OCI-LY7 (cell line): ENCODE measurements around the gene TRMT61B. TPM values are rescaled to one million over a fixed set of nuclear protein-coding genes. Genes with fewer than 3 reads are reported as not detected.

Experiments
- BruUV-seq: library from RNA; stranded (reverse); fragments of 400-500 nt; replicated peaks from 2 replicates; lab custom pipeline; 2021; lab: Mats Ljungman, UMichigan
- CTCF ChIA-PET: fragments of 300-600 bp; sonication (Branson Sonifier 250); formaldehyde crosslinking; loops from one replicate; lab custom pipeline; 2022; ENCODE audit warnings: antibody characterized with exemption; ENCODE audit not compliant: unreplicated experiment; lab: Charles Lee
- POLR2A ChIA-PET: fragments of 300-600 bp; sonication (Branson Sonifier 250); formaldehyde crosslinking; loops from one replicate; lab custom pipeline; 2022; ENCODE audit warnings: antibody characterized with exemption; lab: Charles Lee
- DNase-seq: peaks from one replicate; pipeline ENCODE4 v3.0.0-alpha.2; 2015; ENCODE audit warnings: low spot score
- H2AFZ ChIP-seq: fragments of 200-600 bp; sonication (generic), shearing (Covaris generic); 2 replicates; pipeline ENCODE4 v1.6.1; 2014; ENCODE audit warnings: mild to moderate bottlenecking, antibody characterized with exemption, low read length, moderate library complexity
- H3K27ac ChIP-seq: fragments of 200-600 bp; sonication (generic); 2 replicates; pipeline ENCODE4 v1.5.1; 2014; ENCODE audit warnings: mixed run types, low read depth, mild to moderate bottlenecking, moderate library complexity, low read length, inconsistent platforms; ENCODE audit not compliant: poor library complexity, severe bottlenecking
- H3K36me3 ChIP-seq: fragments of 200-600 bp; sonication (generic); 2 replicates; pipeline ENCODE4 v1.6.1; 2014; ENCODE audit warnings: mild to moderate bottlenecking, antibody characterized with exemption, low read length, moderate library complexity, mixed read lengths; ENCODE audit not compliant: insufficient read depth
- H3K4me1 ChIP-seq: fragments of 200-600 bp; sonication (generic); 2 replicates; pipeline ENCODE4 v1.5.1; 2014; ENCODE audit warnings: mild to moderate bottlenecking, low read length; ENCODE audit not compliant: insufficient read depth, poor library complexity, severe bottlenecking
- H3K4me2 ChIP-seq: fragments of 200-600 bp; sonication (generic); 2 replicates; pipeline ENCODE4 v1.6.1; 2014; ENCODE audit warnings: mild to moderate bottlenecking, low read length
- H3K4me3 ChIP-seq: fragments of 200-600 bp; sonication (generic); 2 replicates; pipeline ENCODE4 v1.5.1; 2014; ENCODE audit warnings: mild to moderate bottlenecking, low read depth, low read length; ENCODE audit not compliant: poor library complexity, severe bottlenecking
- H3K79me2 ChIP-seq: fragments of 200-600 bp; sonication (generic); 2 replicates; pipeline ENCODE4 v1.6.1; 2016; ENCODE audit warnings: low read depth, mild to moderate bottlenecking, low read length, moderate library complexity, mixed read lengths; ENCODE audit not compliant: insufficient read depth
- H3K9me2 ChIP-seq: fragments of 200-600 bp; sonication (generic); 2 replicates; pipeline ENCODE4 v1.6.1; 2016; ENCODE audit warnings: mild to moderate bottlenecking, low read length, mixed read lengths; ENCODE audit not compliant: insufficient read depth
- H3K9me3 ChIP-seq: fragments of 200-600 bp; sonication (generic); 2 replicates; pipeline ENCODE4 v1.6.1; 2014; ENCODE audit warnings: mild to moderate bottlenecking, mixed run types, low read length, mixed read lengths
- H4K20me1 ChIP-seq: fragments of 200-600 bp; sonication (generic); 2 replicates; pipeline ENCODE4 v1.6.1; 2014; ENCODE audit warnings: mild to moderate bottlenecking, antibody characterized with exemption, low read length, moderate library complexity, mixed read lengths; ENCODE audit not compliant: insufficient read depth
- CTCF ChIP-seq: fragments of 200-600 bp; sonication (generic); conservative IDR thresholded peaks from 2 replicates; pipeline ENCODE4 v1.5.1; 2014; ENCODE audit warnings: mild to moderate bottlenecking, antibody characterized with exemption, low read length, moderate library complexity, mixed read lengths
- EZH2phosphoT487 ChIP-seq: fragments of 200-600 bp; sonication (generic); IDR thresholded peaks from 2 replicates; pipeline ENCODE4 v1.6.1; 2018; ENCODE audit warnings: low read depth, borderline replicate concordance, mild to moderate bottlenecking, mixed run types, antibody characterized with exemption, low read length, moderate library complexity, mixed read lengths
- intact Hi-C: fragments of 100-400 bp; cut with micrococcal nuclease; formaldehyde crosslinking; loops from one replicate; pipeline ENCODE4 v1.10.0; 2022; ENCODE audit not compliant: unreplicated experiment
- total RNA-seq, 2 experiments: library from RNA; depleted of rRNA in 1 of 2; stranded (reverse); fragments of >200 nt in 1 of 2; shearing (Covaris generic) in 1 of 2; gene quantifications; 2 replicates each; pipeline ENCODE4 v1.2.3, GENCODE V29; 2014 to 2022

Gene TRMT61B
- total RNA-seq, 2 experiments from 2014 or later, result 17.8 to 22.7 TPM

GRCh38 chr2:28869494-28870145 is 489 bp downstream of the TRMT61B start:
- DNase-seq, result no peak

GRCh38 chr2:28868611-28869010 is 1.5 kb downstream of the TRMT61B start:
- Histone ChIP-seq H3K79me2 (peaks cover 45% of the 10 kb centered on the region), H3K4me3 (peak overlapping the region; percentile 78), H3K9me2 (no peaks in the 10 kb centered on the region), H3K36me3 (peaks cover 20% of the 10 kb centered on the region), H3K9me3 (no peaks in the 10 kb centered on the region), H3K27ac (no peak overlapping the region), H3K4me2 (peak overlapping the region; percentile 77), H2AFZ (no peak overlapping the region), H4K20me1 (peaks cover 18% of the 10 kb centered on the region; the same call in 1 of the 2 replicates), H3K4me1 (peaks cover 22% of the 10 kb centered on the region)
- ChIA-PET POLR2A (interaction anchor here (2.2 kb wide), 1 partner anchor 9 kb away, joined by 6 read pairs; no protein-coding TSS in a partner anchor), CTCF (no interaction called here)
- BruUV-seq, result no TSS peak
- DNase-seq, result no peak
- intact Hi-C loops, result no loop called here
- TF ChIP-seq EZH2phosphoT487 (no peak), CTCF (no peak)

More at GRCh38 chr2:28869494-28870145, 489 bp downstream of the TRMT61B start:
- TF ChIP-seq EZH2phosphoT487, result no peak
- no peak for TF ChIP-seq CTCF
- Histone ChIP-seq H3K4me1 (peaks cover 22% of the 10 kb centered on the region), H3K9me2 (no peaks in the 10 kb centered on the region), H4K20me1 (peaks cover 18% of the 10 kb centered on the region; the same call in 1 of the 2 replicates), H3K4me2 (peak overlapping the region; percentile 77), H3K9me3 (no peaks in the 10 kb centered on the region), H3K36me3 (peaks cover 10% of the 10 kb centered on the region), H3K4me3 (peak overlapping the region; percentile 78), H3K27ac (peak overlapping the region; percentile 11), H3K79me2 (peaks cover 36% of the 10 kb centered on the region), H2AFZ (peak overlapping the region; percentile 65)
- ChIA-PET CTCF (no interaction called here), POLR2A (interaction anchor here (0.5 to 2.2 kb wide), 11 partner anchors 10 to 287 kb away, joined by 3 to 12 read pairs (median 4); no protein-coding TSS in a partner anchor)
- BruUV-seq, result TSS peak; percentile 73
- intact Hi-C loops, result loop anchor here (1.0 kb wide), 1 partner anchor 25 kb away; the partner anchor contains the start of gene WDR43

- TF ChIP-seq EZH2phosphoT487 (no peak), CTCF (no peak)
- BruUV-seq, result no TSS peak
- no peak for DNase-seq
- Histone ChIP-seq H4K20me1 (no peaks in the 10 kb centered on the region), H3K4me2 (no peak overlapping the region), H3K9me3 (no peaks in the 10 kb centered on the region), H2AFZ (no peak overlapping the region), H3K79me2 (no peaks in the 10 kb centered on the region), H3K9me2 (no peaks in the 10 kb centered on the region), H3K4me1 (no peaks in the 10 kb centered on the region), H3K27ac (no peak overlapping the region), H3K36me3 (peaks cover 55% of the 10 kb centered on the region), H3K4me3 (no peak overlapping the region)
- POLR2A ChIA-PET, result interaction anchor here (1.1 kb wide), 1 partner anchor 12 kb away, joined by 3 read pairs; no protein-coding TSS in a partner anchor
- CTCF ChIA-PET, result no interaction called here
- intact Hi-C loops, result no loop called here
Observed at GRCh38 chr2:28855977-28856376, 14.1 kb downstream of the TRMT61B start.
